ENCODE data around the gene EMP1. TPM values are rescaled to one million over a fixed set of nuclear protein-coding genes. Genes with fewer than 3 reads are reported as not detected.

Gene EMP1
- total and polyA plus RNA-seq, 2 experiments from 2014 or later, result 0.07 to 0.39 TPM

DNA sequence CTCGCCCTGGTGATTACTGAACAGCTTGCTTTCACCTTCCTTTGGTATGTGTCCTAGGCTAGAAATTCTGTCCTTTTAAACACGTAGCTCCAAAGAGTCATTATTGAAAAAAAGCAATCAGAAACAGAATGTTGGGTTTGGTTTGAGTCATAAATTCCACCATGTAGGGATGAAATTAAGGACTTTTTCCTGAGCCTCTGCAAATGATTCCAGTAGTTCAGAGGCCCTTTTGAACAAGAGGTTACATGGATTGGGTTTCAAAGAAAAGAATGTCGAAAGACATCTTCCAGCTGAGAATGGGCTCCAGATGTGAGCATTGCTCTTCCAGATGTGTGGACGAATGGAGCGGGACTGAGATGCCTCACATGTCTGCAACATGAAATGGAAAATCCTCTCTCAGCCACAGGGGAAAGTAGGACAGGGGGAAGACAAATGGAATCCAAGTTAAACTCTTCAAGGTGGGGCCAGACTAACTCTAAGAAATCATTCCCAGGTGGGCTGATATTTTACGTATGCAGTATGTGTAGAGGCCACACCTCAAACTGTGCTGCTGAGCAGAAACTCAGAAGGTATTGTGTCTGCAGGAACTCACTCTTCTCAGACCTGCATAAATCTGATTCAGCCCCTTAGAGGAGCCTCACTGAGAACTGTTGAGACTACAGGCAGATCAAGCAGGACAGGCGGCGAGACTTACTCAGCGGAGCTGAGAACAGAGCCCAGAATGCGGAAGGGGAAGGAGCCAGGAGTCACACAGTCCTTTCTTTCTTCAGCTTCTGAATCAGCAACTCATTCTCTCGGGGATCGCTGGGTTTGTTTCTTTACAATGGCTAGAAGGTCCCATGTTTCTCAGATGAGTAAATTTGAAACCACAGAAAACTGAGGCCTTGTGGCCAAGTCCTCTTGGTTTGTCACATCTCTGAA lies 23.3 kb upstream of the EMP1 start:
- Histone ChIP-seq H2AFZ (peak overlapping the region; percentile 57), H3K4me3 (no peak overlapping the region)
- peaks cover 42% of the 10 kb centered on the region for H3K4me1 Mint-ChIP-seq

More for the DNA sequence above, 23.3 kb upstream of the EMP1 start:
- Mint-ChIP-seq H3K9me3 (no peaks in the 10 kb centered on the region), H3K27ac (peak overlapping the region; percentile 67; the same call in 1 of the 2 replicates), H3K36me3 (ENCODE audit: low read depth) (no peaks in the 10 kb centered on the region), H3K4me3 (no peak overlapping the region), H3K27me3 (ENCODE audit: insufficient read depth, low read depth, poor library complexity) (peaks cover 2% of the 10 kb centered on the region)
- Histone ChIP-seq H3K79me2 (replicated peaks; ENCODE audit: insufficient read depth) (no peaks in the 10 kb centered on the region), H4K20me1 (replicated peaks; ENCODE audit: insufficient read depth) (no peaks in the 10 kb centered on the region), H3K9me2 (ENCODE audit: insufficient read depth) (0 out of 2 replicates have a peak, but pooled peaks cover 4% of the 10 kb centered on the region), H3K27me3 (ENCODE audit: insufficient read depth) (no peaks in the 10 kb centered on the region), H3K4me2 (peak overlapping the region; percentile 60), H3K36me3 (ENCODE audit: insufficient read depth) (no peaks in the 10 kb centered on the region), H3K27ac (ENCODE audit: low read depth) (no peak overlapping the region), H3K4me1 (ENCODE audit: insufficient read depth) (peaks cover 13% of the 10 kb centered on the region), H3F3A (replicated peaks; ENCODE audit: low read depth) (no peaks in the 10 kb centered on the region)
- TF ChIP-seq ZNF331 (CRISPR knock-in tag; IDR thresholded peaks at IDR 0.05; ENCODE audit: low read depth), result no peak
- TF ChIP-seq, protein P1, sequence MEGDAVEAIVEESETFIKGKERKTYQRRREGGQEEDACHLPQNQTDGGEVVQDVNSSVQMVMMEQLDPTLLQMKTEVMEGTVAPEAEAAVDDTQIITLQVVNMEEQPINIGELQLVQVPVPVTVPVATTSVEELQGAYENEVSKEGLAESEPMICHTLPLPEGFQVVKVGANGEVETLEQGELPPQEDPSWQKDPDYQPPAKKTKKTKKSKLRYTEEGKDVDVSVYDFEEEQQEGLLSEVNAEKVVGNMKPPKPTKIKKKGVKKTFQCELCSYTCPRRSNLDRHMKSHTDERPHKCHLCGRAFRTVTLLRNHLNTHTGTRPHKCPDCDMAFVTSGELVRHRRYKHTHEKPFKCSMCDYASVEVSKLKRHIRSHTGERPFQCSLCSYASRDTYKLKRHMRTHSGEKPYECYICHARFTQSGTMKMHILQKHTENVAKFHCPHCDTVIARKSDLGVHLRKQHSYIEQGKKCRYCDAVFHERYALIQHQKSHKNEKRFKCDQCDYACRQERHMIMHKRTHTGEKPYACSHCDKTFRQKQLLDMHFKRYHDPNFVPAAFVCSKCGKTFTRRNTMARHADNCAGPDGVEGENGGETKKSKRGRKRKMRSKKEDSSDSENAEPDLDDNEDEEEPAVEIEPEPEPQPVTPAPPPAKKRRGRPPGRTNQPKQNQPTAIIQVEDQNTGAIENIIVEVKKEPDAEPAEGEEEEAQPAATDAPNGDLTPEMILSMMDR (conservative IDR thresholded peaks at IDR 0.05; ENCODE audit: low read depth in 2 of 2), result no peak
- no peak for TF ChIP-seq POLR2AphosphoS5 (IDR thresholded peaks at IDR 0.05; ENCODE audit: low read depth)
- TF ChIP-seq, protein P2, sequence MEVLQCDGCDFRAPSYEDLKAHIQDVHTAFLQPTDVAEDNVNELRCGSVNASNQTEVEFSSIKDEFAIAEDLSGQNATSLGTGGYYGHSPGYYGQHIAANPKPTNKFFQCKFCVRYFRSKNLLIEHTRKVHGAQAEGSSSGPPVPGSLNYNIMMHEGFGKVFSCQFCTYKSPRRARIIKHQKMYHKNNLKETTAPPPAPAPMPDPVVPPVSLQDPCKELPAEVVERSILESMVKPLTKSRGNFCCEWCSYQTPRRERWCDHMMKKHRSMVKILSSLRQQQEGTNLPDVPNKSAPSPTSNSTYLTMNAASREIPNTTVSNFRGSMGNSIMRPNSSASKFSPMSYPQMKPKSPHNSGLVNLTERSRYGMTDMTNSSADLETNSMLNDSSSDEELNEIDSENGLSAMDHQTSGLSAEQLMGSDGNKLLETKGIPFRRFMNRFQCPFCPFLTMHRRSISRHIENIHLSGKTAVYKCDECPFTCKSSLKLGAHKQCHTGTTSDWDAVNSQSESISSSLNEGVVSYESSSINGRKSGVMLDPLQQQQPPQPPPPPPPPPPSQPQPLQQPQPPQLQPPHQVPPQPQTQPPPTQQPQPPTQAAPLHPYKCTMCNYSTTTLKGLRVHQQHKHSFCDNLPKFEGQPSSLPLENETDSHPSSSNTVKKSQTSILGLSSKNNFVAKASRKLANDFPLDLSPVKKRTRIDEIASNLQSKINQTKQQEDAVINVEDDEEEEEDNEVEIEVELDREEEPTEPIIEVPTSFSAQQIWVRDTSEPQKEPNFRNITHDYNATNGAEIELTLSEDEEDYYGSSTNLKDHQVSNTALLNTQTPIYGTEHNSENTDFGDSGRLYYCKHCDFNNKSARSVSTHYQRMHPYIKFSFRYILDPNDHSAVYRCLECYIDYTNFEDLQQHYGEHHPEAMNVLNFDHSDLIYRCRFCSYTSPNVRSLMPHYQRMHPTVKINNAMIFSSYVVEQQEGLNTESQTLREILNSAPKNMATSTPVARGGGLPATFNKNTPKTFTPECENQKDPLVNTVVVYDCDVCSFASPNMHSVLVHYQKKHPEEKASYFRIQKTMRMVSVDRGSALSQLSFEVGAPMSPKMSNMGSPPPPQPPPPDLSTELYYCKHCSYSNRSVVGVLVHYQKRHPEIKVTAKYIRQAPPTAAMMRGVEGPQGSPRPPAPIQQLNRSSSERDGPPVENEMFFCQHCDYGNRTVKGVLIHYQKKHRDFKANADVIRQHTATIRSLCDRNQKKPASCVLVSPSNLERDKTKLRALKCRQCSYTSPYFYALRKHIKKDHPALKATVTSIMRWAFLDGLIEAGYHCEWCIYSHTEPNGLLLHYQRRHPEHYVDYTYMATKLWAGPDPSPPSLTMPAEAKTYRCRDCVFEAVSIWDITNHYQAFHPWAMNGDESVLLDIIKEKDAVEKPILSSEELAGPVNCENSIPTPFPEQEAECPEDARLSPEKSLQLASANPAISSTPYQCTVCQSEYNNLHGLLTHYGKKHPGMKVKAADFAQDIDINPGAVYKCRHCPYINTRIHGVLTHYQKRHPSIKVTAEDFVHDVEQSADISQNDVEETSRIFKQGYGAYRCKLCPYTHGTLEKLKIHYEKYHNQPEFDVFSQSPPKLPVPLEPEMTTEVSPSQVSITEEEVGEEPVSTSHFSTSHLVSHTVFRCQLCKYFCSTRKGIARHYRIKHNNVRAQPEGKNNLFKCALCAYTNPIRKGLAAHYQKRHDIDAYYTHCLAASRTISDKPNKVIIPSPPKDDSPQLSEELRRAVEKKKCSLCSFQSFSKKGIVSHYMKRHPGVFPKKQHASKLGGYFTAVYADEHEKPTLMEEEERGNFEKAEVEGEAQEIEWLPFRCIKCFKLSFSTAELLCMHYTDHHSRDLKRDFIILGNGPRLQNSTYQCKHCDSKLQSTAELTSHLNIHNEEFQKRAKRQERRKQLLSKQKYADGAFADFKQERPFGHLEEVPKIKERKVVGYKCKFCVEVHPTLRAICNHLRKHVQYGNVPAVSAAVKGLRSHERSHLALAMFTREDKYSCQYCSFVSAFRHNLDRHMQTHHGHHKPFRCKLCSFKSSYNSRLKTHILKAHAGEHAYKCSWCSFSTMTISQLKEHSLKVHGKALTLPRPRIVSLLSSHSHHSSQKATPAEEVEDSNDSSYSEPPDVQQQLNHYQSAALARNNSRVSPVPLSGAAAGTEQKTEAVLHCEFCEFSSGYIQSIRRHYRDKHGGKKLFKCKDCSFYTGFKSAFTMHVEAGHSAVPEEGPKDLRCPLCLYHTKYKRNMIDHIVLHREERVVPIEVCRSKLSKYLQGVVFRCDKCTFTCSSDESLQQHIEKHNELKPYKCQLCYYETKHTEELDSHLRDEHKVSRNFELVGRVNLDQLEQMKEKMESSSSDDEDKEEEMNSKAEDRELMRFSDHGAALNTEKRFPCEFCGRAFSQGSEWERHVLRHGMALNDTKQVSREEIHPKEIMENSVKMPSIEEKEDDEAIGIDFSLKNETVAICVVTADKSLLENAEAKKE (CRISPR knock-in tag; IDR thresholded peaks at IDR 0.05), result no peak
- TF ChIP-seq EZH2phosphoT487 (IDR thresholded peaks at IDR 0.05; ENCODE audit: unreplicated experiment), result no peak
- no peak for TF ChIP-seq CREB1 (CRISPR knock-in tag; IDR thresholded peaks at IDR 0.05; ENCODE audit: low read depth)
- TF ChIP-seq ZNF114 (CRISPR knock-in tag; IDR thresholded peaks at IDR 0.05), result no peak
- no peak for TF ChIP-seq STAT1 (IDR thresholded peaks at IDR 0.05; ENCODE audit: unreplicated experiment)
- TF ChIP-seq, protein P3, sequence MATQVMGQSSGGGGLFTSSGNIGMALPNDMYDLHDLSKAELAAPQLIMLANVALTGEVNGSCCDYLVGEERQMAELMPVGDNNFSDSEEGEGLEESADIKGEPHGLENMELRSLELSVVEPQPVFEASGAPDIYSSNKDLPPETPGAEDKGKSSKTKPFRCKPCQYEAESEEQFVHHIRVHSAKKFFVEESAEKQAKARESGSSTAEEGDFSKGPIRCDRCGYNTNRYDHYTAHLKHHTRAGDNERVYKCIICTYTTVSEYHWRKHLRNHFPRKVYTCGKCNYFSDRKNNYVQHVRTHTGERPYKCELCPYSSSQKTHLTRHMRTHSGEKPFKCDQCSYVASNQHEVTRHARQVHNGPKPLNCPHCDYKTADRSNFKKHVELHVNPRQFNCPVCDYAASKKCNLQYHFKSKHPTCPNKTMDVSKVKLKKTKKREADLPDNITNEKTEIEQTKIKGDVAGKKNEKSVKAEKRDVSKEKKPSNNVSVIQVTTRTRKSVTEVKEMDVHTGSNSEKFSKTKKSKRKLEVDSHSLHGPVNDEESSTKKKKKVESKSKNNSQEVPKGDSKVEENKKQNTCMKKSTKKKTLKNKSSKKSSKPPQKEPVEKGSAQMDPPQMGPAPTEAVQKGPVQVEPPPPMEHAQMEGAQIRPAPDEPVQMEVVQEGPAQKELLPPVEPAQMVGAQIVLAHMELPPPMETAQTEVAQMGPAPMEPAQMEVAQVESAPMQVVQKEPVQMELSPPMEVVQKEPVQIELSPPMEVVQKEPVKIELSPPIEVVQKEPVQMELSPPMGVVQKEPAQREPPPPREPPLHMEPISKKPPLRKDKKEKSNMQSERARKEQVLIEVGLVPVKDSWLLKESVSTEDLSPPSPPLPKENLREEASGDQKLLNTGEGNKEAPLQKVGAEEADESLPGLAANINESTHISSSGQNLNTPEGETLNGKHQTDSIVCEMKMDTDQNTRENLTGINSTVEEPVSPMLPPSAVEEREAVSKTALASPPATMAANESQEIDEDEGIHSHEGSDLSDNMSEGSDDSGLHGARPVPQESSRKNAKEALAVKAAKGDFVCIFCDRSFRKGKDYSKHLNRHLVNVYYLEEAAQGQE (IDR thresholded peaks at IDR 0.05; ENCODE audit: unreplicated experiment), result no peak
- TF ChIP-seq, protein P4, sequence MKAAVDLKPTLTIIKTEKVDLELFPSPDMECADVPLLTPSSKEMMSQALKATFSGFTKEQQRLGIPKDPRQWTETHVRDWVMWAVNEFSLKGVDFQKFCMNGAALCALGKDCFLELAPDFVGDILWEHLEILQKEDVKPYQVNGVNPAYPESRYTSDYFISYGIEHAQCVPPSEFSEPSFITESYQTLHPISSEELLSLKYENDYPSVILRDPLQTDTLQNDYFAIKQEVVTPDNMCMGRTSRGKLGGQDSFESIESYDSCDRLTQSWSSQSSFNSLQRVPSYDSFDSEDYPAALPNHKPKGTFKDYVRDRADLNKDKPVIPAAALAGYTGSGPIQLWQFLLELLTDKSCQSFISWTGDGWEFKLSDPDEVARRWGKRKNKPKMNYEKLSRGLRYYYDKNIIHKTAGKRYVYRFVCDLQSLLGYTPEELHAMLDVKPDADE (IDR thresholded peaks at IDR 0.05), result no peak
- DNase-seq (ENCODE audit: low spot score) (no peak), ATAC-seq (peak; percentile 75)

Data from GM23338 (cell line).